WERI-Rb-1 (cell line): ENCODE results near the gene SET.

Experiments used
- DNase-seq: peaks from one replicate; pipeline ENCODE4 v3.0.0-alpha.2; 2020
- H3K27ac ChIP-seq: fragments of 250-450 bp; sonication (Bioruptor Pico); 2 replicates; pipeline ENCODE4 v1.5.1; 2020; ENCODE audit warnings: mild to moderate bottlenecking, moderate library complexity
- H3K27me3 ChIP-seq: fragments of 250-450 bp; sonication (Bioruptor Pico); 2 replicates; pipeline ENCODE4 v1.5.1; 2021; ENCODE audit warnings: mild to moderate bottlenecking, low read depth, moderate library complexity; ENCODE audit not compliant: insufficient read depth, severe bottlenecking
- H3K36me3 ChIP-seq: fragments of 250-450 bp; sonication (Bioruptor Pico); 2 replicates; pipeline ENCODE4 v1.5.1; 2020; ENCODE audit warnings: mild to moderate bottlenecking, moderate library complexity
- H3K4me3 ChIP-seq: 2 replicates; pipeline ENCODE4 v1.5.1; 2011; ENCODE audit warnings: low read depth, mild to moderate bottlenecking, control low read depth, low read length
- H3K9me3 ChIP-seq: fragments of 250-450 bp; sonication (Bioruptor Pico); 2 replicates; pipeline ENCODE4 v1.5.1; 2021; ENCODE audit warnings: mild to moderate bottlenecking, moderate library complexity; ENCODE audit not compliant: severe bottlenecking
- TF ChIP-seq, protein P1 (sequence below): IDR thresholded peaks from 2 replicates; pipeline ENCODE4 v1.5.1; 2011; ENCODE audit warnings: low read depth, mild to moderate bottlenecking, control low read depth, inconsistent platforms, low read length

SET gene

DNA sequence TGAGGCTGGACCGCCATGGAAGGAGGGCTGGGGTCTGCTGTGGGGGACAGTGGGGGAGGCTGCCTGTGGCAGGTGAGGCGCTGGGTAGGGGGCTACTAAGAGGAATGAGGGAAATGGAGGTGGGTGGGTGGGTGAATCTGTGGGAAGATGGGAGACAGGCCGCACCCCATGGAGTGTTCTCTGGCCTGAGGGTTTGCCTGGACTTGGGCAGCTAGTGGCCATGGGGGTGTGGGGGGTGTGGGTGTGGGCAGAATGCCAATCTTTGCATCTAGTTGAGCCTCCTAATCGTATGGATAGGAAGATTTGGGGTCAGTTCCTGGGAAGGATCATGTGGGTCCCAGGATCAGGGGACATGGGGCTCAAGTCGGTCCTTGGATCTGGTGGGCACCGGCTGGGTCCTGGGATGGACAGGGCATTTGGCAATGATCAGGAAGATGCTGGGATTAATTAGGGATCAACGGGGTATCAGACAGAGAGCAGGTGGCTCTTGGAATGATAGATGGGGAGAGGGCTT, 34.4 kb downstream of the SET start:
- H3K4me3 ChIP-seq = peak overlapping the region; percentile 55
- H3K36me3 ChIP-seq = peaks cover 37% of the 10 kb centered on the region
- H3K9me3 ChIP-seq = no peaks in the 10 kb centered on the region
- TF ChIP-seq, protein P1, sequence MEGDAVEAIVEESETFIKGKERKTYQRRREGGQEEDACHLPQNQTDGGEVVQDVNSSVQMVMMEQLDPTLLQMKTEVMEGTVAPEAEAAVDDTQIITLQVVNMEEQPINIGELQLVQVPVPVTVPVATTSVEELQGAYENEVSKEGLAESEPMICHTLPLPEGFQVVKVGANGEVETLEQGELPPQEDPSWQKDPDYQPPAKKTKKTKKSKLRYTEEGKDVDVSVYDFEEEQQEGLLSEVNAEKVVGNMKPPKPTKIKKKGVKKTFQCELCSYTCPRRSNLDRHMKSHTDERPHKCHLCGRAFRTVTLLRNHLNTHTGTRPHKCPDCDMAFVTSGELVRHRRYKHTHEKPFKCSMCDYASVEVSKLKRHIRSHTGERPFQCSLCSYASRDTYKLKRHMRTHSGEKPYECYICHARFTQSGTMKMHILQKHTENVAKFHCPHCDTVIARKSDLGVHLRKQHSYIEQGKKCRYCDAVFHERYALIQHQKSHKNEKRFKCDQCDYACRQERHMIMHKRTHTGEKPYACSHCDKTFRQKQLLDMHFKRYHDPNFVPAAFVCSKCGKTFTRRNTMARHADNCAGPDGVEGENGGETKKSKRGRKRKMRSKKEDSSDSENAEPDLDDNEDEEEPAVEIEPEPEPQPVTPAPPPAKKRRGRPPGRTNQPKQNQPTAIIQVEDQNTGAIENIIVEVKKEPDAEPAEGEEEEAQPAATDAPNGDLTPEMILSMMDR = no peak
- no peak for DNase-seq
- peak overlapping the region; percentile 90 for H3K27ac ChIP-seq
- no peaks in the 10 kb centered on the region for H3K27me3 ChIP-seq

DNA sequence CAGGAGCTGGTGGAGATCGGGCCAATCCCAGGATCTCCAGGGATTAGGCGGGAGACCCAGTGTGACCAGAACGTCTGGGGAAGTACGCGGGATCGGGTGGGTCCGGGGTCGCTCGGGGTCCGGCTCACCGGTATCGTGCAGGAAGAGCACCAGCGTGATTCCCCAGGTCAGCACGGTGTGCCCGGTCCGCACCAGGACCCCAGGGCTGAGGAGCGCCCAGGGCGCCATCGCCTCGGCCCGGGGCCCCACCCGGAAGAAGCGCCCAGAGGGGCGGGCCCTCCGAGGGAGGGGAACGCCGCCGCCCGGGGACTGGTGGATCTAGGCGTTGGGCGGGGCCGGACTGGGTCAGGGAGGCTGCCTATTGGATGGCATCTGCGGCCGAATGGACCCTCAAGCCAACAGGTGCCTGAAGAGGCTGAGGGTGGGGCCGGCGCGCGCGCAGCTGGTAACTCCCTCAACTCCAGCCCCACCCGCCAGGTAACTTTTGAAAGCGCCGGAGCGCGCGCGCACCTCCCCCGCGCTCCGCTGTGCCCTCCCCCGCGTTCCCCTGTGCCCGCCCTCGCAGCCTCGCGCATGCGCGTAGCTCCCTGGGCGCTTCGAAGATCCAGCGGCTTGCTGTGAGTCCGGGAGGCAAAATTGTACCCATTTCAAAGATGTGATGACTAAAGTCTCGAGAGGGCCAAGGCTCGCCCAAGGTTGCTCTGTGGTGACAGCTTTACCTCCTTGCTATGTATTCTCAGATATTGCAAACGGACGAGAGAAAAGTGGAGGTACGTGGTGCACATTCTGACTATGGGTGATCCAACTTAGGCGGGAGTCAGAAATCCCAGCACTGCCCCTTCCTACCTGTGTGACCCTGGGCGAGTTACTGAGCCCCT, 35.1 kb downstream of the SET start, which contains the start of gene ZDHHC12:
TSS of gene ZDHHC12 (minus strand) at position 262 of the 878 bp plus-strand sequence. CDS start at position 228, 34 bp downstream.
- TF ChIP-seq, protein P1 = no peak
- H3K27ac ChIP-seq = peak within 1 kb of the TSS; percentile 90
- peak; percentile 100 for DNase-seq
- peaks cover 31% of the 10 kb centered on the region for H3K36me3 ChIP-seq
- H3K27me3 ChIP-seq = no peaks in the 10 kb centered on the region
- H3K9me3 ChIP-seq = no peaks in the 10 kb centered on the region
- H3K4me3 ChIP-seq = peak within 1 kb of the TSS; percentile 55

DNA sequence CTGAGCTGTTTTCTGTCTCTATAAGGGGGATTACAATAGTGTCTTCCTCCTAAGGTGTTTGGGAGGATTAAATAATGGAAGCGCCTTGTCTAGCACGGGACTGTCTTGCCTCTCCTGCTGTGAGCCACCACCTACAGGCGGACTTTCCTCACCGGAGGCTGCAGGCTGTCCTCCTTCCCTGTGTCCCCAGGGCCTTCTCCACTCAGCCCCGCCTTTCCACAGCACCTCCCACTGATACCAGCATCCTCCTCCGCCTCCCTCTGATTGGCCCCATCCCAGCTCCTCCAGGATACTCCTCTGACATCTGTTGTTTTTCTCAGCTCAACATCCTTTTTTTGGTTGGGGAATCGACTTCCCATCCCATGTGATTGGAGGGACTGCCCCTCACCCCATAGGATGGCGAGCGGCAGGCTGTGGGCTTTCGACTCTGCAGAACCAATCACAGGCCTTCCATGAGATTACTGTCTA, 35.8 kb downstream of the SET start:
- Histone ChIP-seq H3K27ac (peak overlapping the region; percentile 90), H3K36me3 (peaks cover 25% of the 10 kb centered on the region), H3K9me3 (no peaks in the 10 kb centered on the region), H3K4me3 (peak overlapping the region; percentile 55), H3K27me3 (no peaks in the 10 kb centered on the region)
- peak; percentile 95 for DNase-seq
- TF ChIP-seq, protein P1 = peak; percentile 28; the same call in 1 of the 2 replicates

DNA sequence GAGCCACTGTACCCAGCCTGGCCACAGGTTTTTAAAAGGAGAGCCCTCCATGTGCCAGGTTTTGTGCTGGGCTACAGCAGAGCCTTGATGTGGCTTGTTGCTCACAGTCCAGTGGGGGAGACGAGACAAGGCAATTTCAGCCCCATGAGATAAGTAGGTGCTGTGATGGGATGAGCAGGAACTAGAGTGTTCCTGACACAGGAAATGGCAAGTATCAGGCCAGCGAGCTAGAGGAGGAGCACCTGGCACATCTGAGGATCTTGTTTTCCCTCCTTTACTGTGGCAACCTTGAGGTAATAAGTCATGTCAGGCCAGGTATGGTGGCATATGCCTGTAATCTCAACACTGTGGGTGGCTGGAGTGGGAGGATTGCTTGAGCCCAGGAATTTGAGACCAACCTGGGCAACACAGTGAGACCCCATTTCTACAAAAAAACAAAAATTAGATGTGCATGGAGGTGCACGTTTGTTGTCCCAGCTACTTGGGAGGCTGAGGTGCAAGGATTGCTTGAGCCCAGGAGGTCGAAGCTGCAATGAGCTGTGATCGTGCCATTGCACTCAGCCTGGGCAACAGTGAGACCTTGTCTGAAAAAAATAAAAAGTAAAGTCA, 38.7 kb downstream of the SET start:
- TF ChIP-seq, protein P1 = no peak
- Histone ChIP-seq H3K27me3 (no peaks in the 10 kb centered on the region), H3K36me3 (peaks cover 10% of the 10 kb centered on the region), H3K4me3 (no peak overlapping the region), H3K9me3 (no peaks in the 10 kb centered on the region), H3K27ac (no peak overlapping the region)
- no peak for DNase-seq

DNA sequence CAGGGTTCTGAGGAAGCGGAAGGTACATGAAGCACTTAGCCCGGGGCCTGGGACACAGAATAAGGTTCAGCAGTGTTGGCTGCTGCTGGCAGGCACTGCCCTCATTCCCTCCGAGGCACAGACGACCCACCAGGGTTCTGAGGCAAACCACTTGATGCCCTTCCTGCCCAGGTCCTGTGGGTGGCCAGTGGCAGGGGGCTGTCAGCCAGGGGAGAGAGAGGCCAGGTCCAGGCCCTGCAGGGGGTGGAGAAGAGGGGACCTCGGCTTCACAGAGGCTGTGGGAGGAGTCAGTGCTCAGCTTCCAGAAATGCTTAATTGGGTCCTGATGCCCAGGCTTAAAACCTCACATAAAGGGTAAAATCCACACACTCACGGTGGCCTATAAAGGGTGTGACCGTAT, 39.3 kb downstream of the SET start:
- no peaks in the 10 kb centered on the region for H3K9me3 ChIP-seq
- H3K36me3 ChIP-seq = peaks cover 12% of the 10 kb centered on the region
- DNase-seq = no peak
- H3K4me3 ChIP-seq = no peak overlapping the region
- TF ChIP-seq, protein P1 = no peak
- H3K27me3 ChIP-seq = no peaks in the 10 kb centered on the region
- H3K27ac ChIP-seq = no peak overlapping the region
